Iris pigment epithelial cell (primary cell): ENCODE results near the gene ANO1.

ENCODE experiments used
- DNase-seq: peaks from one replicate; pipeline ENCODE4 v3.0.0-alpha.2; 2011; ENCODE audit warnings: low read depth

ANO1 gene

DNA sequence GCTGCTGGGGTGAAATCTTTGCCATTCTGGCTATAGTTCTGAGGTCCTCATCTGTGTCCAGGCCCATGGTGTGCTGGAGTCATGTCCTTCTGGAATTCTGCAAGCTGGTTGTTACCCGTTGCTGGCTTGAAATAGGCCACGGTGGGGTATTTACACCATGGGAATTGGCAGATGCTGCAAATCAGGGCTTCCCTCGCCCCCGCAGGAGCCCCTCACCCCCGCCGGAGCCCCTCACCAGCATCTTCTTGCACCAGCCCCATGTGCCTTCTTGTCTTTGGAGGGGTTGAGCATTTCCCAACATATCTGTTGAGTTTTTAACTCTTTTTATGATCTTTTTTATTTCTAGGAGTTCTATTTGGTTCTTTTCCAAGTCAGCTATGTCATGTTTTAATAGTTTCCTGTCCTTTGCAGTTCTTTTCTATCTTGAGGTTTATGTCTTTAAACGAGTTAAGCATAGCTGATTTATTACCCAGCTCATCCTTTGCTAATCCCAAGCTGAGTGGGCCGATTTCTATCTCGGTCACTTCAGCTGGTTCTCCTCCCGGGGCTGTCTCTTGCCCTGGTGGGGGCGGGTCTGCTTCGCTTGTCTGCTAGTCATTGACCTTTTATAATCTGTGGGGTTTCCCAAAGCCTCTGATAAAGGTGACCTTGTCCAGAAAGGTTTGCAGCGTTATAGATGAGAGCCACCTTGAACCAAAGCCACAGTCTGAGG is 17.6 kb downstream of the ANO1 start:
- DNase-seq: no peak

DNA sequence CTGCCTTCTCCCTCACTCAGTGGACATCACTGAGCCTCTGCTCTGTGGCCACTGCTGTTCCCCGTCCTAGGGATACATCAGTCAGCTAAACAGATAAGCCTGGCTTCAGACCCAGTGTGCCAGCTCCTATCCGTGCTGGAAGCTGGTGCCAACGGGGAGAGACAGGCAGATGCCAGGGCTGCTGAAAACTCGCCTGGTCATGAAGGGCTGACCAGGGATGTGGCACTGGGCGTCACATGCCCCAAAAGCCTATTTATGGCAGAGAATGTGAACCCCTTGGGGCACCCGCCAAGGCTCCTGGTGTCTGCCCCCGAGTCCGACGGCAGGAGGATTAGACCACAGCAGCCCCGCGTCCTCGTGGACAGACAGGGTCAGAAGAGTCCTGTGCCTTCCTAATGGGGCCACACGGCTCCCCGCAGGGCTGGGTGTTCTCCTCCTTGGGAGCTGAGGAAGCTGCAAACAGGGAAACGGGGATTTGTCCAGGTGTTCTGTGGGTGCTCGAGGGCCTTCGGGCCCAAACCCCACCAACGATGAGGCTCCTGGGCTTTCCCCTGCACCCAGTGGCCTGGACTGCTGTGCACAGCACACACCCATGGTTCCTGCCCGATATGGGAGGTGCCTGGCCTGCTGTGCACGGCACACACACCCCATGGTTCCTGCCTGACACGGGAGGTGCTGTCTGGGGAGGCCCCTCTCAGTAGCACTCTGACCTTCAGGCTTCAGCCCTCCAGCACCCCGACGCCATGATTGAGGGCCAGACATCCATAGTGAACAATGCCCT is 19.9 kb downstream of the ANO1 start:
- no peak for DNase-seq

DNA sequence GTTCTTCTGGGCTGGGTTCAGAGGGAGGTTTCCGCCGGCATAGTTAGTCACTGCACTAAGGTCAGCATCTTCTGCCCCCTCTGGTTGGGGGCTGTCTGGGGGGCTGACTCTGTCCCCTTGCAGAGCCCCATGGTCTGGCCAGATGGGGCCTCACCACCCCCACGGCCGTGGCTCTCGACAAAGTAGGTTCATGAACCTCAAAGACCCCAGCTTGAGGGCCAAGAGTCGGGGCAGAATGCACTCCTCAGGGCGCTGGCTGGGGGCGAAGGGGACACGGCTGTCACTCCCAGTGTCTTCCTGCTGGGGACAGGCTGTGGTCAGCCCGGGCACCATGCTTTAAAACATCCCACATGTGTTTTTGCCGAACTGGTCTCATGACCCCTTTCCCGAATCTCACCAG is 20.8 kb downstream of the ANO1 start:
- no peak for DNase-seq

DNA sequence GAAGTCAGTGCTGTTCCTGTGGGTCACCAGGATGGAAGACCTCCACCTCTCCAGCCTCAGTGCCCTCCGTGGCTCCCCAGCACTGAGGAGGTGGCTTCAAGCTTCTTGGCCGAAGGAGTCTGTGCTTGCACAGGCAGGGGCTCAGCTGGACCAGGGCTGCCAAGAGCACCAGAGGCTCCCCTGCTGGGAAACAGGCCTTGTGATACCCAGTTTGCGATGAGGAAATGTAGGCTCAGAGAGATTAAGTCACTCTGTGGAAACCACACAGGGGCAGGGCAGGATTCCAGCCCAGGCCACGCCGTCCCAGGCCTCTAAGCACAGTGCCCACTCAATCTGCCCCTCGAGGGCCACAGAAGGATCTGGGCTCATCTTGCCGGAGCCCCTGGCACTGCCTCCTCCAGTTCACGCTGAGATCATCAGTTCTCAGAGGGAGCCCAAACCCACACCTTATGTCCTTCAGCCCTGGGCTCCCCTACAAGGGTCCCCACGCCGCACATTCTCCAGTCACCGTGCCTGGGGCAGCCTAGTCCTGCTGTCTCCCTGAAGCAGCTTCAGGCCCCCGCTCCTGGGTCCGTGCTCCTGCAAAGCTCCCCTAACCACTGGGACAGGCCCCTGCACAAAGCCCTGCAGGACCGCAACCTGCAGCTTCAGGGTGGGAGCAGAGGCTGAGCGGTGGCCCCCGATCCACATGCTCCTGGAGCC is 21.6 kb downstream of the ANO1 start:
- DNase-seq: peak; percentile 38

DNA sequence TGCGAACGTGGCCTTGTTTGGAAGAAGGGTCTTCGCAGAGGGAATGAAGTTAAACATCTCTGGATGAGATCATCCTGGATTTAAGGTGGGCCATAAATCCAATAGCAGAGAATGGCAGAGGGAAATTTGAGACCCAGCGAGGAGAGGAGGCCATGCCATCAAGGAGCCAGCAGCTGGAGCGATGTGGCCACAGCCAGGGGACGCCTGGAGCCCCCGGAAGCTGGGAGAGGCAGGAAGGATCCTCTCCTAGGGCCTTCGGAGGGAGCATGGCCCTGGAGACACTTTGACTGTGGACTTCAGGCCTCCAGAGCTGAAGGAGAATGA is 22.1 kb downstream of the ANO1 start:
- DNase-seq: no peak

DNA sequence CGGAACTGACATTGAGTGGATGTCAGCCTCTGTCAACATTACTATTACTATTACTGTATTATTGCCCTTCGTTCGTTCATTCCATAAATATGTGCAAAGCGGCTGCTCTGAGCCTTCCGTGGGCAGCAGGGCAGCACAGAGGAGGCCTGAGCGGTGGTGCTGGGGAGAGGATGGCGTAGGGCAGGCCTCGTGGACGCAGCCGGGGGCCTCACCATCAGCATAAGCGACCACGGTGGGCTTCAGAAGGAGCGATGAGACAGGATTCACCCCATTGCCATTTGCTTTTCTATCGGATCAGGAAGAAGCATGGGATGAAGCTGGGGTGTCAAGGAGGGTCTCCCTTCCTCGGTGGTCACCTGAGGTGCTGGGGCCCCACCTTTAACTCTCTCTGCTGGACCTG is 22.7 kb downstream of the ANO1 start:
- DNase-seq: no peak

DNA sequence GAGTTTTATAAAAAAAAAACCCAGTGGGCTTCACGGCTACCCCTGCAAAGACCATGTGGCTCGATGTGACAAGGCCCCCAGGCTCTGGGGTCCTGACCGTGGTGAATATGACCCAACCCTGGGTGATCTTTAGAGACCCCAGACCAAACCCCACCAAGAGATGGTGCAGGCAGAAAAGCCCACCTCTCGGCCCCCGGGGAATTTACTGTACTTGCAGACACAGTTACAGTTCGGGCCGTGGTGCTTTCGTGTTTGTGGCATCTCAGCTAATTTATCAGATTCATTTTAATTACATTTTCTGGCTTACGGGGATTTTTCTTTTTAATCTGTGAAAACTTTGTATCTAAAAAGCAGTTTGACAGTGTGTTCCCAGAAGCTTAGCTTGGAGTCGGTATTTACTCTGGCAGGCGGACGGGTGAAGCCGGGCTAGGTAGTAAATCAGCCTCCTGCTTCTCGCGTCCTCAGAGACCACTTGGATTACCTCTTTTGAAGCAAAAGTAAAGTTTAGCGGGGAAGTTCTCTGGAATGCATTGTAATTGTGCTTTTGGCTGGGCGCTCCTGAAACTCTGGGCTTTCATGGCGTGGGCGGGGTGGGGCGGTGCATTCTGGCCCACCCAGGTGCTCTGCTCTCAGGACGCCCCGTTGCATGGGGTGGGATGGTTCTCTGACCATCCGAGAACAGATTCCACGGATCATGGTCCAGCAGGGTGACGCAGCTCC is 25.3 kb downstream of the ANO1 start:
- no peak for DNase-seq

DNA sequence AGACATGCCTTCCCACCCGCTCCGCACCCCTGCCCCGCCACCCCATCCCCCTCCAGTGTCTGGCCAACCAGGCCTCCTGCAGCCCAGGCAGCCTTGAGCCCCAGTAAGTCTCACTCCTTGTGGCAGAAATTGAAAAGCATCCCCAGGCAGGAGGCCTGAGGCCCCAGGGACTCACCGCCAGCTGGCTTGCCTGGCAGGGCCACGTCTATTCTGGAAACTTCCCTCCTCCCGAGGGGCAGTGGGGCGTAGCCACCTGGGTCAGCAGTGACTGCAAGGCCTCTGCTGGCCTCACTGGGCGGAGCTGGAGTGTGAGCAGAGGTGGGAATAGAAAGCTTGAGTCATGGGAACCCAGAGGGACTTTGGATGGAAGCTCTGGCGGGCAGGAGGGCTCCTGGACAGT is 26.3 kb downstream of the ANO1 start:
- DNase-seq: no peak

DNA sequence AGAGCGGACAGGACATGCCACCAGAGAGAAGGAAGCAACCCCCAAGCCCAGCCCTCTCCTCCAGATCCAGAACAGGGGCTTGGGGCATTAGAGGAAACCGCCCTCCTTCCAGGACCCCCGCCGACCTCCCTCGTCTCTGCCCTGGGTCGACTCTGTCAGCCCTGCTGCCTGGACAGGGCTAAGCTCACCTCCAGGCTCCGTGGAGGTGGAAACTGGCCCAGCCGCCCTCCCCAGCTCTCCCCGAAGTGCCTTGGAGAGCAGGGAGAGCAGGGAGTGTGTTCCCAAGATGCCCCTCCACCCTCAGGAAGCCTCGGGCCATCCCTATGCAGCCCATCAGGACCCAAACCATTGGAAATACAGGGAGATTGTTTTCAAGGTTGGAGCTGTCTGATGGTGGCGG is 26.8 kb downstream of the ANO1 start:
- no peak for DNase-seq

DNA sequence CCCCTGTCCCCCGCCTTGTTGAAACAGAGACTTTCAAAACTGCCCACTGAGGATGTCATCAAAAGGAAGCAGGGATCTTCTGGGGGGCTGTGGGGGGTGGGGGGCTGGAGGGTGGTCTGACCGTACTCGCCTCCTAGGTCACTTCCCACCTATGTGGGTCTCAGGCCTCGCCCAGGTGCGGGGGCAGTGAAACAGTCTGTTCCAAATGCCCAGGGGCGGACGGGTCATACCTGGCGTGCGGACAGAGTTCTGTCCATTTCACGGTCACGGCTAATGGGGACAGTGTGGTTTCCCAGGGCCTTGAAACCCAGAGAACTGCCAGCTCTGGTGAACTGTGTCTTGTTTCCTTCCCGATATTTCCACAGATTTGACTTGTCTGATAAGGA is 27.2 kb downstream of the ANO1 start:
- no peak for DNase-seq

DNA sequence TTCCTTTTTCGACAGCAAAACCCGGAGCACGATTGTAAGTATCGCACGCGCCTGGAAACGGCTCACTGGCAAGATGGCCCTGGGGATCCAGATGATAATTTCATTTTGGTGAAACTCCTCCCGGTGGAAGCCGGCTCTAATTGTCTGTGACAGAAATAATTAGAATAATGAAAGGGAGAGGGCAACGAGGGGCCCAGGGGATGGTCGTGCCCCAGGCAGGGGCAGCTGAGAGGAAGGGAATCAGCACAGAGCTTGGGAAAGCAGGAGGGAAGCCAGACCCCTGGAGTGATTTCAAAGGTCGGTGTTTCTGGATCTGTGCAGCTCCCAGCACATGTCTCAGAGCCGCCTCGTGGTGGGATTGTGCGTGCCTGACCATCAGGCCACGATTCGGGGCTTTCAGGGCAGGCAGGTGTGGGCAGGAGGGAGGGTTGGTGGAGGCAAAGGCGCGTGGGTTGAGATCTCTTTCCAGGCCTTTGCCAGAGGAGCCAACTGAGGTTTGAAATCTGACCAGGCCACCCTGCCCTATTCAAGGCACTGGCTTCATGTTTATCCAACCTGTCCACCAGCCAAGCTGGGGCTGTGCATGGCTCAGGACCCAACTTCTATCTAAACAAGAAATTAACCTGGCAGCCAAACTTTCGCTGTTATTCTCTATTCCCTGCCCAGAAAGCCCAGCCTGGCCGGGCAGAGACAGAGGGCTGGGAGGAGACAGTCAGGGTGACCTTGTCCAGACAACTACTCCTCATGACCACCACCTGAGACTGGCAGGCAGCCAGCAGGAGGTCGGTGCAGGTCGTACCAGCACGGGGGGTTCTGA is 27.8 kb downstream of the ANO1 start:
- no peak for DNase-seq

DNA sequence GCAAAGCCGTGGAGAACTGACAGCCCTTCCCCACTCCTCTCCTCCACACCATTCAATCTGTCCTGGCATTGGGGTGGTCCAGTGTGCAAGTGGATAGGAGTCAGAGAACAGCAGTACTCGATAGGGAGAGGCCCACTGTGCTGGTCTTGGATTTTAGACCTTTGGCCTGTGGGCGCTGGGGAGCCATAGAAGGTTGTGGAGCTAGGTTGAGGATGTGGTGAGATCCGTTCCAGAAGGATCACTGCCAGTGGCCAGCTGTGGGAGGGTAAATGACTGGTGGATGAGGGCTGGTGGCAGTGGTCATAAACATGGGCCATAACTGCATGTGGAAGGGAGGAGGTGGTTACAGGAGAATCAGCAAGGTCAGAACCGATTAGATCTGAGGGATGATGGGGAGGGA is 28.6 kb downstream of the ANO1 start:
- DNase-seq: no peak

DNA sequence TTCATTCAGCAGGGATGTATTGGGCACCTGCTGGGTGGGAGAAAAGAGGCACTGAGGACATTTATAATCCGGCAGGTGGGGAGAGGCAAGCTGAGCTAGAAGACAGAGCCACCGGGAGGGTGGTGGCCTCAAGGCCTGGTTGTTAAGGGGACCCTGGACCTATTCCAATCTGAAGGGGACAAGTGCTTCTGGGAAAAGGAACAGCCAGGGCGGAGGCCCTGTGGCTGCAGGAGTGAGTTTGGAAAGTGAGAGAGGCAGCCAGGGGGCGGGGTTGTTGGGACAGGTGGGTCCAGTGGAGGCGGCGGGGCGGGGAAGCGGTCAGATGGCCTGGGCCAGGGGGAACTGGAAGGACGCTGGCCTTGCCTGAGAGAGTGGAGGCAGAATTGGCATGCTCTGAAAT is 29.1 kb downstream of the ANO1 start:
- no peak for DNase-seq

DNA sequence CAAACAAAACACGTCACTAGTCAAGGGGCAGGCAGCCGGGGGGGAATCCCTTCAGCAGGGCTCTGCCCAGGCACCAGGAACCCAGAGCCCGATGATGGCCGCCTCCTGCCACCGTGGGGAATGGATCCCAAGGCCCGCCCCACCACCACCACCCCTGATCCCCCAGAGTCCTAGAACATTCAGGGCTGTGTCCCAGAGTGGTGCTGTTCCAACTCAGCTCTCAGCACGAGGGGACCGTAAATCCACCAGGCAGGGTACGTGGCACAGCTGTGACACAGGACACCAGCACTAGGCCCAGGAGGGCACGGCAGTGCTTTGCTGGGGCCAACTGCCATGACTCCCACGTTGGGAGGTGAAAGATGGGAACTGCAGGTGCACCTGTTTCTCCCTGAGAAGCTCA is 29.6 kb downstream of the ANO1 start:
- DNase-seq: no peak

DNA sequence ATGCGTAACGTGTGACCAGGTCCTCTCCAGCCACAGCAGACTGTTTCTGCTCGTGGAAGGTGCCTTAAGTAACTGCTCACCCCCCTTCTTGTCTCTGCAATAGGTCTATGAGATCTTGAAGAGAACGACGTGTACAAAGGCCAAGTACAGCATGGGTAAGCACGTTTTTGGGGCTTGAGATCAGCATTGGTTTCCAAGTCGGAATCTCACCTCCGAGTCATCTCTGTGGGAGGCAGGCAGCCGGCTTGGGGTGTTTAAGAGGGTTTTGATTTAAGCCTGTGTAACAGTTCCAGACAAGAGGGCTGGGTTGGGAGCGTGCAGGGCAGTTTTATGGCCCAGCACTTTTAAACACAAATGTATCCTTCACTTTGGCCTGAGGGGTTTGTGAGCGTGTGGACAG is 30.1 kb downstream of the ANO1 start:
- peak; percentile 21 for DNase-seq

DNA sequence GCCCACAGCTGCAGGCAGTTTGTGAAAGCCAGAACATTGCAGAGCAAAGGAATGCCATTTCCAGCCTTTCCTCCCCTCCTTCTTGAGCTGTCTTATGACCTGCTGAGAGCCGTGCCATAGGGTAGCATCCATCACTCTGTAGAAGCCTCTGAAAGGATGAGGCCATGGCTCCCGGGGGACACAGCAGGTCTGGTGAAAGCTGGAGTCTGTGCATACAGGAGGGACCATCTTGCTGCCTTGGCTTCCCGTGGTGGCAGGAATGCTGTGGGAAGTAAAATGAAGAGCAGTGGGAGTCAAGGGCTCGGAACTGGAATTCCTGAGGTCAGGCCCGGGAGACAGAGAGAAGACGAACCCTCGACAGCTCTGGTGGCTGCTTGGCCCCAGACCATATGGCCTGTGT is 30.9 kb downstream of the ANO1 start:
- DNase-seq: no peak

DNA sequence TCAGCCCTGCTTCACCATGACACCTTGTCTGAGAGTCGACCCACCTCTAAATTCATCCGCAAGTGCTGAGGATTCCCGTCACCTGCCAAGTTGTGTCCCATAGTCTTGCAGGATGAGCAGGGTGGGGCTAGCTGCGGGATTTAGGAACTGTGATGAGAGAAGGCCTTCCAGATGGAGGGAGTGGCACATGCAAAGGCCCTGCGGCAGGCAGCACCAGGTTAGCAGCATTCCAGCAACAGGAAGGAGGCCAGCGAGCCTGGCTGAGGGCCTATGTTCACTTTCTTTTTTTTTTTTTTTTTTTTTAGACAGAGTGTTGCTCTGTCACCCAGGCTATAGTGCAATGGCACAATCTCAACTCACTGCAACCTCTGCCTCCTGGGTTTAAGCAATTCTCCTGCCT is 31.8 kb downstream of the ANO1 start:
- DNase-seq: no peak

DNA sequence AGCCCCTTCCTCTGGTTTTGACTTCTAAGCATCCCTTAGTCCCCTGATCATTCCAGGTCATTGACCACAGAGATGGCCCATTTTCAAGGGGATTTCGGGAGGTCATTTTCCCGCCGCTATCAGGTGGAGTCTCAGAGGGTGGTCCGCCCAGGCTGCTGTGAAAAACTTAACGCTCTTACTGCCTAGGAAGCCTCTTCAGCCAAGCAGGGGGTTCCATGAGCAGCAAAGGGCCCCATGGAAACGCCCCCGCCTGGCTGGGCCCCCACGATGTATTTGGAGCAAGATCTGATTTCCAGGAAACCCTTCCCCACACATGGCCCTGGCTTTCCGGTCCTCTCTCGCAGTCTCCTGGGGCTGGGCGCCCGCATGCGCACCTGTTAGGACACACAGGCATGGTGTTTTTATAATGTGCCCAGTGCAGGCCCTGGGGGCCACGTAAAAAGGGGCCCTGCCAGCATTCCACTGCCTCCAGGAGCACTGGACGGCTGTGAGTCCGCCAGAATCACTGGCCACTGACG is 32.5 kb downstream of the ANO1 start:
- DNase-seq: no peak

DNA sequence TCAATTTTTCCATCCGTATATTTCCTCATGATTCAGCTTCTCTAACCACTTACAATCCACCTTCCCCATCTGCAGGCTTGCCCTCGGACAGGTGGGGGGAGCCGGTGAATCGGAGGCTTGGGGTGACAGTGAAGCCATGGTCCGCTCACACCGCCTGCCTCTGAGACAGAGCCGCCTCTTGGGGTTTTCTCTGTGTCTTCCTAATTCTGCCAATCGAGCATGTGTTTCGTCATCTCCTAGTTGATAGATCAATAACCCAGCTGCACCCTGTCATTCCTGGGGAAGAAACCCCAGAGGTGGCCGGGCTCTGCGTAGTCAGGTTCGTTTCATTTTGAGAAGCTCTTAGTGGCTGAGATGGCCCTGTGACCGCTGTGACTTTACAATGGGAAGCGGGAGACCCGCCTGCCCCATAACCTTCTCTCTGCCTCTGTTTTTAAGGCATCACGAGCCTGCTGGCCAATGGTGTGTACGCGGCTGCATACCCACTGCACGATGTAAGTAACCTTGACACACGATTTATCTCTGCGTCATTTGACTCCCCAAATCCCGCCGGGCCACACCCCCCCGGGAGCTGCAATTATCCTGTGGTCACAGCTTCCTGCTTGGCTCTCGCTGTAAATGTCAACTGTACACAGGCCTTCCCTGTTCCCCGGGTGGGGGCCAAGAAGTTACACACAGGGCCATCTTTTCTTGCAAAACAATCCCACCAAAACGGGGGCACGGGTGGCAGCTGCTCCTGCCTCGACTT is 33.3 kb downstream of the ANO1 start:
- DNase-seq: peak; percentile 54

DNA sequence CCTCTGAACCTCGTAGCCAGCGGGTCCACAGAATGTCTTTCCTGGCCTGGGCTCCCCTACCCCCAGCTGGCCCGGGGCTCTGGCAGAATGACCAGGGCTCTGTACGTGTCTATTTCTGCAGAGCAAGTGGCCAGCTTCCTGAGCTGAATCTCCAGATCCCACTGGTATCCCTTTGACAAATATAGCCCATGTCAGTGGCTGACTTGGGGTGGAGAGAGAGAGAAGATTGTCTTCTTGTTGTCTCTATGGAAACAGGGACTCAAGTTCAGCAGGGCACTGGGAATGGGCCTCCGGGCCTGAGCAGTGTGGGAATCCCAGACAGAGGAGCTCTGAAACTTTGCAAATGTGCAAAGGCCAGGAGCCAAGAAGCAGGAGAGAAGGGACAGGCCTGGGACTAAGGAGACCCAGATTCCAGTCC is 33.9 kb downstream of the ANO1 start:
- no peak for DNase-seq

DNA sequence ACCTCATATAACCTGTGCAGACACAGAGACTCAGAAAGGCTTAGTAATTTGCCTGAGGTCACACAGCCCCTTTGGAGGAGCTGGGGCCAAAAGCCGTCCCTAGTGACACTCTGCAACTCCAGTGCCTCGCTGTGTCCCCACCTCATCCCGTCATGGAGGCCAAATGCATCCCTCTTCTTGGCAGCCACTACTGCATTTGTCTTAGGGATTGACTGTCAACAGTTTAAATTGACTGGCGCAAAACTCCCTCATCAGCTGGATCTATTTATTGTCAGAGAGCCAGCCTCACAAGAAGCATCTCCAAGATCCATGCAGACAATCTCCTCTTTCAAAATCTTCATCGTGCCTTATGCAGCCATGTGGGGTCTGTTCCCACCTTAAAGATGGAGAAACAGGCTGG is 35.7 kb downstream of the ANO1 start:
- no peak for DNase-seq
